Midbrain (tissue), 1 donor: Measurements from ENCODE around the gene EIF1B.

Experiments
- DNase-seq: peaks from one replicate; lab custom pipeline; 2025; lab: John Stamatoyannopoulos, UW

EIF1B gene

GRCh38 chr3:40340541-40341170 is 31.1 kb downstream of the EIF1B start:
- DNase-seq = no peak

GRCh38 chr3:40341671-40342070 is 32.2 kb downstream of the EIF1B start:
- no peak for DNase-seq

GRCh38 chr3:40350529-40350928 is 41.0 kb downstream of the EIF1B start:
- DNase-seq = no peak

- DNase-seq = no peak
Observed at GRCh38 chr3:40355410-40355809, 45.9 kb downstream of the EIF1B start.

- DNase-seq = no peak
Observed at GRCh38 chr3:40358454-40358853, 48.9 kb downstream of the EIF1B start.
